ENCODE results near the gene ERCC6.

- TF ChIP-seq POLR2AphosphoS5 (IDR thresholded peaks at IDR 0.05; ENCODE audit: low read depth) (no peak), CTCF (IDR thresholded peaks at IDR 0.05; ENCODE audit: insufficient read depth, low read length) (no peak), SPI1 (IDR thresholded peaks at IDR 0.05; ENCODE audit: borderline replicate concordance, low read depth) (no peak), GABPA (IDR thresholded peaks at IDR 0.05; ENCODE audit: low read depth) (no peak)
These were observed 12.3 kb downstream of the ERCC6 start for GRCh38 chr10:49526619-49527018.

Measured in HL-60 (cell line).